HG02885 (cell line): ENCODE measurements around the gene RPL10A.
A peak's percentile ranks its signal among the peaks of the same experiment; 100 is the strongest.

ENCODE experiments used
- ATAC-seq: cut with Tn5 transposase; IDR thresholded peaks from one replicate; pipeline ENCODE4 v1.9.1; 2021; ENCODE audit warnings: mild to moderate bottlenecking; ENCODE audit not compliant: unreplicated experiment, poor library complexity

Gene RPL10A

GRCh38 chr6:35489995-35490791 lies 22.0 kb downstream of the RPL10A start:
- no peak for ATAC-seq

GRCh38 chr6:35490821-35491557 lies 22.8 kb downstream of the RPL10A start:
- ATAC-seq: no peak

GRCh38 chr6:35491558-35492257 lies 23.5 kb downstream of the RPL10A start:
- no peak for ATAC-seq

- no peak for ATAC-seq
These were observed 24.2 kb downstream of the RPL10A start for GRCh38 chr6:35492258-35492973.

GRCh38 chr6:35492974-35493284 lies 24.7 kb downstream of the RPL10A start:
- no peak for ATAC-seq

- ATAC-seq: no peak
These were observed 25.2 kb downstream of the RPL10A start for GRCh38 chr6:35493307-35493983.

GRCh38 chr6:35494161-35494563 lies 26.0 kb downstream of the RPL10A start:
- no peak for ATAC-seq

GRCh38 chr6:35495258-35496035 lies 27.2 kb downstream of the RPL10A start:
- ATAC-seq: no peak

GRCh38 chr6:35496036-35496840 lies 28.0 kb downstream of the RPL10A start:
- no peak for ATAC-seq

GRCh38 chr6:35496841-35497570 lies 28.8 kb downstream of the RPL10A start, which contains the start of gene TEAD3:
Gene TEAD3 (minus strand): TSS chr6:35497079.
- ATAC-seq: peak; percentile 42

- no peak for ATAC-seq
These were observed 29.6 kb downstream of the RPL10A start for GRCh38 chr6:35497571-35498421.

- ATAC-seq: no peak
These were observed 30.3 kb downstream of the RPL10A start for GRCh38 chr6:35498422-35499067.

GRCh38 chr6:35499372-35499771 lies 31.2 kb downstream of the RPL10A start:
- no peak for ATAC-seq

- no peak for ATAC-seq
These were observed 32.6 kb downstream of the RPL10A start for GRCh38 chr6:35500782-35501181.

GRCh38 chr6:35501784-35502183 lies 33.6 kb downstream of the RPL10A start:
- ATAC-seq: no peak

GRCh38 chr6:35503534-35503933 lies 35.3 kb downstream of the RPL10A start:
- ATAC-seq: no peak
